Endothelial cell (in vitro differentiated cells): ENCODE measurements around the gene FCHSD2. TPM values are rescaled to one million over a fixed set of nuclear protein-coding genes. Genes with fewer than 3 reads are reported as not detected.

Experiments used
- DNase-seq: peaks from one replicate; pipeline ENCODE4 v3.0.0; 2021; ENCODE audit warnings: low spot score
- H3K27ac Mint-ChIP-seq: one replicate; pipeline ENCODE4 v1.8.0; 2021; ENCODE audit warnings: mixed read lengths, inconsistent platforms; ENCODE audit not compliant: unreplicated experiment
- H3K27me3 Mint-ChIP-seq: one replicate; pipeline ENCODE4 v1.8.0; 2021; ENCODE audit warnings: mild to moderate bottlenecking, moderate library complexity, mixed read lengths, inconsistent platforms; ENCODE audit not compliant: unreplicated experiment
- H3K36me3 Mint-ChIP-seq: one replicate; pipeline ENCODE4 v1.8.0; 2021; ENCODE audit warnings: mild to moderate bottlenecking, low read depth, mixed read lengths, inconsistent platforms; ENCODE audit not compliant: unreplicated experiment
- H3K4me1 Mint-ChIP-seq: one replicate; pipeline ENCODE4 v1.8.0; 2021; ENCODE audit warnings: mild to moderate bottlenecking, mixed read lengths, inconsistent platforms; ENCODE audit not compliant: unreplicated experiment
- H3K4me3 Mint-ChIP-seq: one replicate; pipeline ENCODE4 v1.8.0; 2021; ENCODE audit warnings: mild to moderate bottlenecking, mixed read lengths, inconsistent platforms; ENCODE audit not compliant: unreplicated experiment
- H3K9me3 Mint-ChIP-seq: one replicate; pipeline ENCODE4 v1.8.0; 2021; ENCODE audit warnings: mixed read lengths, inconsistent platforms; ENCODE audit not compliant: unreplicated experiment
- CTCF ChIP-seq: fragments of 200-600 bp; sonication (generic); IDR thresholded peaks from one replicate; pipeline ENCODE4 v1.5.0; 2021; ENCODE audit warnings: antibody characterized with exemption; ENCODE audit not compliant: unreplicated experiment
- total RNA-seq: library from RNA; stranded (reverse); fragmentation: NEBNext Ultra II Directional; extraction: Animal tissue kit (Norgen Biotek cat#: 25700); gene quantifications from one replicate; pipeline ENCODE4 v1.2.1, GENCODE V29; 2021; ENCODE audit not compliant: unreplicated experiment

FCHSD2 gene
- total RNA-seq, 1 donor from 2014 or later = 45.3 TPM

DNA sequence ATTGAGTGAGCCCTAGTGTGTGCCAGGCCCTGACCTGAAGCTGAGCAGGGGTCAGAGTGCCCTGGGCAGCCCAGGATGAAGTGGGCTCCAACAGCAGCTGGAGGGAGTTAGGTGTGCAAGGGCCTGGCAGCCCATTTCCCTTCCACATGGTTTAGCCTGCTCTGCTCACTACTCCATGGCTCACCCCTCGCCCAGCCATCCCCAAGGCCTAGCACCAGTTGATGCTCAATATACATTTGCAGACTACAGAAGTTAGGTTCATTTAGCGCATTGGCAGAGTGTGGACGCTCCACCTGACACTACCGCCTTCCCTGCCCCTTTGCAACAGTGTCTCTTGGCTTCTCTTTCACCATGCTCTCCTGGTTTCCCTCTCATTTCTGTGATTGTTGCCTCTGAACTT is 324.2 kb downstream of the FCHSD2 start:
- no peak for TF ChIP-seq CTCF
- DNase-seq = no peak
- Mint-ChIP-seq H3K4me1 (peaks cover 23% of the 10 kb centered on the region), H3K27ac (peak overlapping the region; percentile 55), H3K36me3 (peaks cover 25% of the 10 kb centered on the region), H3K27me3 (peaks cover 11% of the 10 kb centered on the region), H3K4me3 (no peak overlapping the region), H3K9me3 (no peaks in the 10 kb centered on the region)

DNA sequence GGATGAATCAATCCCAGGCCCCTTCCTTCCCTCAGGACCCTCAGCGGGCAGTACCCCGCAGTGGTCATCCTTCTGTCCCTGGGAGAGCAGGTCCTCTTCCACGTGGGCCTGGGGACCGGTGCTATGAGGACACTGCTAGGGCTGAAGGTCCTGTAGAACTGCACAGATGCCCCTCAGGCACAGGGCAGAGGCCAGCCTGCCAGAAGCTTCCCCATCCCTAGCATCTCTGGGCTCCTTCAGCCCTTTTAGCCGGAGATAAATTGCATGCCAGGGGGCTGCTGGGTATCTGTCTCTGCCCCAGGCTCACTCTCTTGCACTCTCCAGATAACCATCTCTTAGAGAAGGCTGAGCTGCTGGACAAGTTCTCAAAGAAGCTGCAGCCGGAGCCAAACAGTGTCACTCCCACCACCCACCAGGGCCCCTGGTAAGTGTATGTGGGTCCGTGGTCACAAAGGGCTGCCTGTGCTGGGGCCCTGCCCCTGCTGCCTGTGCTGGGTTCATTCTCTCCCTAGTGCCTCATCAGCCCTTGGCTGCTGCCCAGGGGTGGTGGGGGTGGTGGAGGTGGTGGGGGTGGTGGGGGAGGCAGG is 325.6 kb downstream of the FCHSD2 start:
- peaks cover 11% of the 10 kb centered on the region for H3K27me3 Mint-ChIP-seq
- H3K27ac Mint-ChIP-seq = no peak overlapping the region
- peaks cover 25% of the 10 kb centered on the region for H3K36me3 Mint-ChIP-seq
- no peak for TF ChIP-seq CTCF
- DNase-seq = no peak
- H3K4me1 Mint-ChIP-seq = peaks cover 30% of the 10 kb centered on the region
- no peak overlapping the region for H3K4me3 Mint-ChIP-seq
- no peaks in the 10 kb centered on the region for H3K9me3 Mint-ChIP-seq

DNA sequence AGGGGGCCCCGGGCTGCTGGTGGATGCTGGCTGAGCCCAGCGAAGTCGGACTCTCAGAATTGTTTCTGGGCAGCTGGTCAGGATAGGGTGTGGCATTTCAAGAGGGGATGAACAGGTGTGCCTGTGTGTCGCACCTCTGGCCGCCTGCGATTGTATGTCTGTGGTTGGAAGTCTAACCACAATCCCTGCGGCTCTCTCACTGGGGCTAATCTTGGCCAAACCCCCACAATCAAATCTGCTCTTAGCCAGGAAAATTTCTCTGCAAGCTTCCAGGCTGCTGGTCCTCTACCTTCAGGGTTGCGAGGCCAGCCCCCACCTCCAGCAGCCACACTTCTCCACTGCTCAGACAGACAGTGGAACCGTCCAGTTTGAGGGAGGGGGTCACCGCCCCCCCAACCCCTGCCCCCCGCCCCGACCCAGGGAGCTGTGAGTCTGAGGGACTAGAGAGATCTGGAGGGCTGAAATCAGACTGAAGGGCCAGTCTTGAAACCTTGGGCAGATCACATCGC is 327.0 kb downstream of the FCHSD2 start:
- H3K4me1 Mint-ChIP-seq = peaks cover 23% of the 10 kb centered on the region
- H3K4me3 Mint-ChIP-seq = peak overlapping the region; percentile 96
- no peak for DNase-seq
- peaks cover 25% of the 10 kb centered on the region for H3K36me3 Mint-ChIP-seq
- TF ChIP-seq CTCF = no peak
- peaks cover 7% of the 10 kb centered on the region for H3K27me3 Mint-ChIP-seq
- H3K9me3 Mint-ChIP-seq = no peaks in the 10 kb centered on the region
- peak overlapping the region; percentile 88 for H3K27ac Mint-ChIP-seq

GRCh38 chr11:72814286-72815109 is 327.6 kb downstream of the FCHSD2 start, which contains the start of gene ATG16L2:
ATG16L2 (plus strand) TSS chr11:72814411; CDS start chr11:72814446, 35 bp downstream.
- DNase-seq = peak; percentile 90
- peaks cover 21% of the 10 kb centered on the region for H3K4me1 Mint-ChIP-seq

More at GRCh38 chr11:72814286-72815109, 327.6 kb downstream of the FCHSD2 start, which contains the start of gene ATG16L2:
- Mint-ChIP-seq H3K9me3 (no peaks in the 10 kb centered on the region), H3K27ac (peak within 1 kb of the TSS; percentile 88), H3K27me3 (peaks cover 6% of the 10 kb centered on the region), H3K36me3 (peaks cover 23% of the 10 kb centered on the region), H3K4me3 (peak within 1 kb of the TSS; percentile 96)
- peak; percentile 32 for TF ChIP-seq CTCF
